Measurements from ENCODE around the gene ZNF565.

DNA sequence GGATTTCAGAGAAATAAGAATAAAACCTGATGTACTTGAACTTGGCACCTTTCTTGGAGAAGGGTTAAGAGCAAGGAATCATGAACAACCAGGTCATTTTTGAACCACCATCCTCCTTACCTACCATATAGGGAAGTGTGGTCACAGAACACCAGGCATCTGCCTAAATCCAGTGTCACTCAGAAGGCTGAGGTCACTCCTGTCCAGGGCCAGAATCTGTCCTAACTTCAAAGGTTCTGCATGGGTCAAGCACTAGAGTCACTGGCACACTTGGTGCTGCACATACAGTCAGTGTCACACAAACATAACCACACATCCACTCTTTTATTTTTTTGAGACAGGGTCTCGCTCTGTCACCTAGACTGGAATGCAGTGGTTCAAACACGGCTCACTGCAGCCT is 1.6 kb downstream of the ZNF565 start:
- no peak for TF ChIP-seq POLR2A (IDR thresholded peaks at IDR 0.05)
- TF ChIP-seq, protein P1, sequence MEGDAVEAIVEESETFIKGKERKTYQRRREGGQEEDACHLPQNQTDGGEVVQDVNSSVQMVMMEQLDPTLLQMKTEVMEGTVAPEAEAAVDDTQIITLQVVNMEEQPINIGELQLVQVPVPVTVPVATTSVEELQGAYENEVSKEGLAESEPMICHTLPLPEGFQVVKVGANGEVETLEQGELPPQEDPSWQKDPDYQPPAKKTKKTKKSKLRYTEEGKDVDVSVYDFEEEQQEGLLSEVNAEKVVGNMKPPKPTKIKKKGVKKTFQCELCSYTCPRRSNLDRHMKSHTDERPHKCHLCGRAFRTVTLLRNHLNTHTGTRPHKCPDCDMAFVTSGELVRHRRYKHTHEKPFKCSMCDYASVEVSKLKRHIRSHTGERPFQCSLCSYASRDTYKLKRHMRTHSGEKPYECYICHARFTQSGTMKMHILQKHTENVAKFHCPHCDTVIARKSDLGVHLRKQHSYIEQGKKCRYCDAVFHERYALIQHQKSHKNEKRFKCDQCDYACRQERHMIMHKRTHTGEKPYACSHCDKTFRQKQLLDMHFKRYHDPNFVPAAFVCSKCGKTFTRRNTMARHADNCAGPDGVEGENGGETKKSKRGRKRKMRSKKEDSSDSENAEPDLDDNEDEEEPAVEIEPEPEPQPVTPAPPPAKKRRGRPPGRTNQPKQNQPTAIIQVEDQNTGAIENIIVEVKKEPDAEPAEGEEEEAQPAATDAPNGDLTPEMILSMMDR (IDR thresholded peaks at IDR 0.05): no peak
